Left renal cortex interstitium (tissue), 4 donors: ENCODE data around the gene GOT1. TPM values are rescaled to one million over a fixed set of nuclear protein-coding genes. Genes with fewer than 3 reads are reported as not detected.
A peak's percentile ranks its signal among the peaks of the same experiment; 100 is the strongest.

Source experiments
- DNase-seq, 4 donors: peaks; one replicate each; pipeline ENCODE4 v3.0.0-alpha.2; 2013; ENCODE audit warnings: low read depth in 4 of 4, low spot score in 2 of 4, missing footprints in 1 of 4
- polyA plus RNA-seq, 4 donors: library from polyadenylated mRNA; unstranded; fragments of 120-200 nt; gene quantifications; one replicate each; pipeline ENCODE4 v1.2.1, GENCODE V29; 2013; ENCODE audit not compliant: insufficient read length in 4 of 4

The GOT1 gene
- polyA plus RNA-seq, 4 donors, result 73.5 to 92.3 (median 84.3) TPM

DNA sequence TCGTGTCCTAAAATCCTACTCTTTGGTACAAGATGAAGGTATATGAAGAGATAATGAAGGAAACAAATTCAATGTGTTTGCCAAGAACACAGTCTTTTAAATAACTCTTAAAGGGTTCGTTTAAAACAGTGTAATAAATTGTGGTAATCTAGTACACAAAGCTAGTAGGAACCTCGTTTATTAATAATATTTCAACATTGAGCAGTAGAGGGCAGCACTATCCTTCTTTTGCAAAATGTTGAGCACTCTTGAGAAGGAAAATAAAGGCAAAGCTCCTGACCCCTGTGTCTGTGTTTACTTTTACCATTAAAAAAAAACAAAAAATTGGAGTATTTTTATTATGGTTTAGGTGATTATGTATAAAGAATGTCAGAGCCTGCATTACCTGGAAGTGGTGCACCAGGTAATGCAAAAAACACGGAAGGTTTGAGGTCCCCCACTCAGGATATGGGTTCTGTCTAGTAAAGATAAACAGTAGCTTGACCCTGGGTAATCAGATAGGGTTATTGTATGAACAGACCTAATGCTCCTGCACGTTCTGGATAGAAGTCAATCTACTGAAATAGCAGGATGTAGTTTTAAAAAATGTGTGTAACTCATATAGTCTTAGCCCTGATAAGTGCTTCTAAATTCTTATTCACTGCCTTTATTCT, 5.7 kb upstream of the GOT1 start:
- DNase-seq, result peak in 2 of 4 donors; percentile 30 to 47

DNA sequence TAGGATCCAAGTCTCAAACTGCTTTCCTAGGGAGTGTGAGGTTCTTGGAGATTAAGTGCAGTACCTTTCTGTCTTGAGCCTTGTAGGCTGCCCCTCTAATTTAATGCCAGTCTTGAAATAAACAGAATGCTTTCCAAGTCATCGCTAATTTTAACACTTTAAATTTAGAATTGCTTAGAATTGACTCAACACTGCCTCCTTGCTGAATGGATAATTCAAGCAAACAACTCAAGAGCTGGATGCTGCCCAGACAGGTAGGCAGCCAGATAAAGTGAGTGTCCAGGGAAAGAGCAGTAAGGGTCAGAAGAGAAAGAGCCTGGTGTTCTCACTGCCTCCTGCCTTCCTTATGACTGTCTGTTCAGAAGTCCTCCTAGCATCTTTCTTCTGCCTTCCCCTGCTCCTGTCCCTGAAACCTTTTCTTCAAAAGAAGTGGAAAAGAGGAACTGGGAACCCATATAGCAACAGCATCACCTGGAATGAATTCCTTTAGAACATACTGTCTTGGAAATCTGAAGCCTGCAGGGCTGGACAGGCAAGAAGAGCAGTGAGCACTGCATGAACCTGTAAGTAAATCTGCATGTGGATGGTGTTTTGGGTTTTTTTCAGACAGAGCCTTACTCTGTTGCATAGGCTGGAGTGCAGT, 3.1 kb upstream of the GOT1 start:
- no peak for DNase-seq

DNA sequence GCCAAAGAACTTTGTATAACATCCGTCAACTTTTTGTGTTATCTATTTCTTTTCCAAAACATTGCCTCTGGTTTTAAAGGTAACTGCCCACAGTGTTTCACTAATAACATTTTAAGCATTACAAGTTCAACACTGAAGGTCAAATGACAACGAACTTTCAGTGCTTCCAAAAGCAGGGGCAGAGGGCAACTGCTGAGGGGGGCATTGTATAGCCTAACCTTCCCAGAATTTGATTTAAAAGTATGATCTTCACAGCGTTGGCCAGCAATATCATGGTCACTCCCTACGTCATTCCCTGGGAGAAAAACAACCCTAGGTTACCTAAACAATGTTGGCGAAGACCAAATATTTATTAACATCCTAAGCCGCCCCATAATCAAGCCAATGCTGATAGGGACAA, 2.5 kb upstream of the GOT1 start:
- DNase-seq, result no peak

DNA sequence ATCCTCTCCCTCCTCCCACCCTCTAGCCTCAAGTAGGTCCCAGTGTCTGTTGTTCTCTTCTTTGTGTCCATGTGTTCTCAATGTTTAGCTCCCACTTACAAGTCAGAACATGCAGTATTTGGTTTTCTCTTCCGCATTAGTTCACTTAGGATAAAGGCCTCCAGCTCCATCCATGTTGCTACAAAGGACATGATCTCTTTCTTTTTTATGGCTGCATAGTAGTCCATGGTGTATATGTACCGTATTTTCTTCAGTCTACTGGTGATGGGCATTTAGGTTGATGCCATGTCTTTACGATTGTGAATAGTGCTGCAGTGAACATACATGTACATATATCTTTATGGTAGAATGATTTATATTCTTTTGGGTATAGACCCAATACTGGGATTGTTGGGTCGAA, 1.6 kb upstream of the GOT1 start:
- DNase-seq, result no peak

DNA sequence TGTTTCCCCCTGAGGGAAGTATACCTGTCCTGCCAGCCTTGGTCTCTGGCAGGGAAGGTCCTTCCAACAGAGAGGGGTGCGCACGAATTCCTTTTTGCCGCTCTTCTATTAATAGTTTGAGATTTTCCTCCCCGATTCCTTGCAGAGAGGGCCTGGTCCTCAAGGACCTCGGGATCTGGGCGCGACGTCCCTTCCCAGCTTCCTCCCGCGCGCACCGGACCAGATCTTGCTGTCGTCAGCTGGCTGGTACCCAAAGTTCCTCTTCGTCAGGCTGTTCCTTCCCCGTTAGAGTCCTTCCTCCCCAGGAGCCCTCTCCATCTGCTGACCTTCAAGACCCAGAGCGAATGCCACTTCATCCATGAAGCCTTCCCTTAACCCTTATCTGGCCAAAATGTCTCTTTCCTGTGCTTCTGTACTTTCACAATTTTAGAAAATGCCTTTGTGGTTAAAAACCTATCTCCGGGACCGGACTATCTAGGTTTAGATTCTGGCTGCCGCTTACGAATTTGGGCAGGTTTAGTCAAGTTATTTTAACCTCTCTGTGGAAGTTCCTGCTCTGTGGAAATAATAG, 851 bp upstream of the GOT1 start:
- no peak for DNase-seq

DNA sequence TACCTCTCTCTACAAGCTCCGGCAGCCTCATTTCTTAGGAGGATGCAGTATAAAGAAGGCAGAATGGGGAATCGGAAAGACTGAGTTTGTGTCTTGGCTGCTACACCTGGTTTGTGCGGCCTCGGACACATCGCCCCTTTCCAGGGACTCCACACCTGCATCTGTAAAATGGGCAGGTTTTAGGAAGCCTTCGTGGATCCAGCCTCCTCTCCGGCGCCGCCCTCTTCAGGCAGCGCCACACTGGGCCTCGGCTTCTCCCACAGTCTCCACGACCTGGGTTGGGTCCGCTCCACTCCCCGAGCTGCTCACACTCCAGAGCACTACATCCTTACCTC, 341 bp downstream of the GOT1 start:
- no peak for DNase-seq

DNA sequence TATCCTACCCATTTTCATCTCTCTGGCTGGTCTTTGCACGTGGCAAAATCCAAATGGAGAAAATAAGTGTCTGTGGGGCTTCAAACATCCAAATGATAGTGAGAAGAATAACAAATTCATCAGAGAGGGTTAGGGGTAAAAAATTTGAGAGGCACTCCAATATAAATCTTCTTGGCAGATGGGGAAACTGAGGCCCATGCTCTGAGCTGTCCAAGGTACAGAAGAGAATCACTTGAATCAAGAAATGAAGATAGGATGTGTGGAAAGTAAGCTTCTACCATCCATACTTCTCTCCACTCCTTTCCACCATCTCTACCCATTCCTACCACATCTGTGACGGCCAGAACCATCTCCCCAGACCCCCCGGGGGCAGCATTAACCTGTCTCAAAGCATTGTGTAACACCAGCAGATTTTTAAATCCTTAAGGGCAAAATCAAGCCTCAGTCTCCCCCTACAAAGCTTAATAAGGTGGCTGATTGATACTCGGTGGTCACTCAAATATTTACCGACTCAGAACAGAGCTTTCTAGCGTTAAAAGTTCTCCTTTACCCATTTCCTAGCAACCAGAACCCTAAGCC, 818 bp downstream of the GOT1 start:
- no peak for DNase-seq

DNA sequence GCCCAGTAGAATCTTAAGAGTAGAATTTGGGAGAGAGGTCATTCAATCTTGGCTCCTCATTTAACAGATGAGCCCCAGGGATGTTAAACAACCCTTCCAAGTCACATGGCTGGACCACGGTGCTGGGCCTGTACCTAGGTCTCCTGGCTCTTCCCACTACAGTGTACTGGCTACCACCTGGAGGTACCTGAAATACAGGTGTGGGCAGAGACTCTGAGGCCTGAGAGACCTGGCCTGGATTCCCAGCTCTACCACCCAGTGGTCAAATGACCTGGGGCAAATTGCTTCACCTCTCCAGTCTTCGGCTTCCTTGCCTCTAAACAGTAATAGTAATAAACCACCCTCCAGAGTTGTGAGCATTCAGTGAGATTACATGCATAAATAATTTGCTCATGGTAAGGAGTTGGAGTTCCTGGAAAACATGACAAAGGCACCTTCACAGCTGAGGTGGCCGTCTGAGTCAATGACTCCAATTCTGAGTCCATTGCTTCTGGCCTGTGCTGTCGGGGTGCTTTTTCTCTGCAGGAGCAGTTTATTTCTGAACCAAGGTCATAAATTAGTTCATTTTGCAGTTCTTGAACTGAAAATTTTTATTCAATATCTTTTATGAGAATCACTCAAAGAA, 2.7 kb downstream of the GOT1 start:
- DNase-seq, result no peak

DNA sequence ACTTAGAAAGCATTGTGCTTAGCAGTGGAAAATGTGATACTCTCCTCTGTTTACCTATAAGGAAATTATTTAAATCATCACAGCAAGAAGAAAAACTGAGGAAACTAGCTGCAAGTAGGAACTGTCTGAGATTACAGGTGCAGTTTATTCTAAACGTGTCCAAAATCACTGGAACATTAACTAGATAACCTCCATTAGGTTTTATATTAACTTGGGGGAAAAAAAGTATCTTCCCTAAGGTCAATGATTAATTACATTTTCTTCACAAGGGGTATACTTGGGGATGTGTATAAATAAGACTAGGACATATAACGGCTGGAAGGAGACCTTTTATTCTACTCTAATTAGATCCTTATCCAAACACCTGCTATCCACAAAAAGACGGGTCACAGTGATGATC, 3.7 kb downstream of the GOT1 start:
- no peak for DNase-seq

DNA sequence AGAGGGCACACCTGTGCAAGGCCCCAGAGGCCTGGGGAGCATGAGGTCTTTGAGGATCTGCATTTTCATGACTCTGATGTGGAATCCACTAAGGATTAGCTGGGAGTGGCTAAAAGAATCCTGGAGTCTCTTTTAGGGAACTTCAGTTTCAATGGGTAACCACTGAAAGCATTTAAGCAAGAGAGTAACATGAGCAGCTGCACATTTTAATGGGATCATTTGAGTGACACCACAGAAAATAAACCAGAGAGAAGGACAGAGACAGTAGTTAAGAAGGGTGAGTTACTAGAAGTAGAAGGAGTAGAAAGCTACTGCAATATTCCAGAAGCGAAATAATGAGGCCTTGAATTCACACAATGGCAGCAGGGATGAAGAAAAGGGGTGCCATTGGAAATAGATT, 5.2 kb downstream of the GOT1 start:
- DNase-seq, result no peak

DNA sequence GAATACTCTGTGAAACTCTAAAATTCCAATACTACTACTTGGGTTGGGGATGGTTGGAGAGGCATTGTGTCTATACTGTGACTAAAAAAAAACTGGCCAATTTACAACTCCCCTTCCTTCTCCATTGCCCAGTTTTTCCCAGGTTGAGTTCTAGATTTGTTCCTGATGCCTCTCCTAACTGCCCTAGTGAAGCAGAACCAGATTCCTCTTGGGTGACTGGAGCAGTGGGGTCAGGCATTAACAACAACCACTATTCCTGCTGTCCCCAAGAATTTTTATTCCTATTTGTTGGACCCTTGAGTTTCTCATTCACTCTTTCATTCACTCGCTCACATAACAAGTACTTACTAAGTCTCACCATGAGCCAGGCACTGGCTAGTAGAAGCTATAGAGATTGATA, 5.8 kb downstream of the GOT1 start:
- no peak for DNase-seq

DNA sequence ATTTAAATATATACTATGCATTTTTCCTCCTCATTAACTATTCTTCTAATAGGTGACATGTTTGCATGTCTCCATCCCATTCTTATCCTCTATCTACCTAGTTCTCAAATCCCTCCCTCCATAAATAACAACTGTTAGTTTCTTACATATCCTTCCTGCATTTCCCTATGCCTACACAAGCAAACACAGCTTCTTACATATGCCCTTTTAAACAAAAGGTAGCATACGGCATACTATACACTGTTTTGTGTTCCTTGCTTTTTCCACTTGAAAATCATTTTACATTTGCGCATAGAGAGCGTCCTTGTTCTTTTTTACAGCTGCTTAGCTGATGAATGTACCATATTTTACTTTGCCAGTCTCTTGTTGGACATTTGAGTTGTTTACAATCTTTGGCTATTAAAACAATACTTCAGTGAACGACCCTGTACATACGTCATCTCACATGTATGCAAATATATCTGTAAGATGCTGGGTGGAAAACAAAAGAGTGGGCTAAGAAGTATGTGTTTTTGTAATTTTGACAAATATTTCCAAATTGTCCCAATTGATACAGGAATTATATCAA, 7.8 kb downstream of the GOT1 start:
- no peak for DNase-seq

DNA sequence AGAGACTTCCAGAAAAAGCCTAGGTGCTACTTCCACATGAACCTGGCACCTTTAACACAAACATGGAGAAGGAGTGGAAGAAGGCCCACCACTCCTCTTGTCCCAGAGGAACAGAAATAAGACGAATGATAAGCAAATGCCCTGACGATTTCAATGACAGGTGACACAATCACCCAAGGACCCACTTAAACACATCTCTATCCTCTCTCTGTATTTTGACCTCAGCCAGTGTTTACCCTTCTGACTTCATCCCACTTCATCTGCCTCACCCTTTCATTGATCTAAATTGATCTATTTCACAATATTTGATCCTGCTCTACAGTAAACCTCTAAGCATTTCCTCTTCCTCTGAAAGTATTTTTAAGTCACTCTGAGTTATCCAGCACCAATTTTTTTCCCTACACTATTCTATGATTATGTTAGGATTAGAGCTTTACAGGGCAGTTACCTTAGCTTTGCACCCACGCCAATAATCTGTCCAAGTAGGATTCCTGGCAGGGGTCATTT, 9.1 kb downstream of the GOT1 start:
- no peak for DNase-seq

DNA sequence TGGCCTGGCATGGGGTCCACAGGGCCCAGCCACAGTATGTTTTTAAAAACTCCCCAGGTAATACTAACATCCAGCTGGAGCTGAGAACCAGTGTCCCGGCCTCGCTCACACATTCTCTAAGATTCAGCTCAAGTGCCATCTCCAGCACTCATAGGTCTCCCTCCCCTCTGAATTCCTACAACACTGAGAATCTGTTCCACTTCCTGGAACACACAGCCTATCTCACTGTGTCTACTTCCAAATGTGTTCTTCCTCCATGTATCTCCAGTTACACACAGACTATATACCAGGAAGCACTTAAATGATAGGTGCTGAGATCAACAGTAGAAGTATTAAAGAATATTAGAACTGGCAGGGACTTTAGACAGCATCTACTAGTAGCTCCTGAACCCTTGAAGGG, 10.7 kb downstream of the GOT1 start:
- no peak for DNase-seq

DNA sequence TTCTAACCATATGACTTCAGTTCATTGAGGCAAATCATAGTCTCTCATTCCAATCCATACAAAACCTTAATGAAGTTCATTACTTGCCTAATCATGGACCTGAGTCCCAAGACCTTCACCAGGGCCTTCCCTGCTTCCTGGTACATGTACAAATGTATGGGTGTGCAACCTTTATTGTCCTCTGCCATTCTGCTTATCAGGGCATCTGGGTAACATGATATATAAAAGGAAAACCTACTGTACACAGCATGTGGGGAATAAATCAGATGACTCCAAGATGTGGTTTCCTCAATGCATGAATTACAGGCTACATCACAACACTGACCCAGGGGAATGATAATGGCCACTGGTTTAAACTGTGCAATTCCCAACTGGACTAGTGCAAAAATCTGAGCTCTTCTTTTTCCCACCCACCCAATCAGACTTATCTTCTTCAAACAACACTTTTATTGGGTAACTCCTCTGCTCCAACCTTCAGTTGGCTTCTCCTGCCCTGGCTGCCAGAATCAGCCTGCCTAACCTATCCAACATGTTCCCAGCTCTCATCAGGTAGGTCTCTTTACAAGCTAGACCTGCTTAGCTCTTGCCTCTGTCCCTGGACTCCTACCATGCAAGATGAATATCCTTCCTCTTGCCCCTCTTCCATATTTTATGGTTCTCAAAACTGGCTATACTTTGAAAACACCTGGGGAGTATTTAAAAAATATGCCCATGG, 11.4 kb downstream of the GOT1 start:
- DNase-seq, result no peak

DNA sequence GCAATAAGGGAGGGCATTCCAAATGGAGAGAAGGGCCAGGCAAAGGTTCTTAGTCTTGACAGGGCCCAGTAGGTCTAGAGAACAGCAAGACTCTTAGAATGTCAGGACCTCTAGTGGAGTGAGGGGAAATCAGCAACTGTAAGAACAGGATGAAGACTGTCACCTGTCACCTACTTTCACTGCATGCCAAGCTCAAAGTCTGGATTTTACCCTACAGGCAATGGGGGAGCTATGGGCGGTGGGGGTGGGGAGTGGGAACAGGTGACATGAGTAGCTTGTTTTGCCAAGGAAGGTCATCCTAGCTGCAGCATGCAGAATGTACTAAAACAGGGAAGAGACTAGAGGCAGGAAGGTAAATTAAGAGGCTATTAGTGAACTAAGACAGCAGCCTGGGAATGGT, 18.3 kb downstream of the GOT1 start:
- DNase-seq, result no peak

DNA sequence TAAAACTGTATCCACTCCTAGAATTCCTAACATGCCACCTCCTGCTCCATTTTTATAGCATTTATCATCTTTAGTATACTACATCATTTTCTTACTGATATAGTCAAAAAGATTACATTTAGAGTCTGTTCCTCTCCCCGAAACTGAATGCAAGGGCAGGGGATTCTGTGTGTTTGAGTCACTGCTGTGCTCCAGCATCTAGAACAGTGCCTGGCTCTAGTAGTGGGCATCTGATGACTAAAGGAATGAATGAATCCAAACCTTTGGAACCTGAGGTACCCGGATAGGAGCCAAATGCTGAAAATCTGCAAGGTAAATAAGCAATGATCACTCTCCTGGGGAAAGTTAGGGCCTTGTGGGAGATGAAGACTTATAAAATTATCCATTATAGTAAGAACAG, 18.9 kb downstream of the GOT1 start:
- DNase-seq, result no peak

DNA sequence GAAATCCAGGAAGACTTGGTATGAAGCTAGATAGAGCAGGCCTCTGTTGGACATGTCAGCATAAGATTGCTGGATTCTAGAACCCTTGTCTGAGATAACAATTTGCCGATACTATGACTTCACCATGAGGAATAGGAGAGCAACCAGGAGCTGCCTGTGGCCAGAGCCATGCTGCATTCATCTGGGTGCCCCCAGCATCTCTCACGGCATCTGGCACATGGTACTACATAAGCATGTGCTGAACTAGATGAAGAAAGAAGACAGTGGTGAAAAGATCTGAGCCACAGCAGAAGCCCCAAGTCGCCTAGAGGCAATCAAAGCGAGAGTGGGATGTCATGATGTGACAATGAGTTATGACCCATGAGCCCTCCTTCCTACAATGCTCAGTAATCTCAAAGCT, 19.5 kb downstream of the GOT1 start:
- DNase-seq, result no peak

DNA sequence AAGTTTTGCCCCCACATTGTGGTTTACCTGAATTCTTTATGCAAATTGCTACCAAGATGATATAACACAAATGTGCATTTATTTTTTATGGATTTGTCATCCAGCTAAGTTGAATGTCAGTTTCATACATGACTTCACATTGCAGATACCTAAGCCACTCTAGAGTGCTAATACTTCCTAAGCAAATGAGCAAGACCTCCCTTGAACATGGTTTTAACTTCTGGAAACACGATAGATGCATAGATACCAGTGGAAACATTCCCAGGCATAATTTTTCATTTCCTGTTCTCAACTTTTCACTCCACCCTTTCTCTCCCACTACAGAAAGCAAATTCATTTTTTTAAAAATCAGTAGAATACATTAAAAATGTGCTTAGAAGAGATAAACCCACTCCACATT, 20.3 kb downstream of the GOT1 start:
- DNase-seq, result no peak

DNA sequence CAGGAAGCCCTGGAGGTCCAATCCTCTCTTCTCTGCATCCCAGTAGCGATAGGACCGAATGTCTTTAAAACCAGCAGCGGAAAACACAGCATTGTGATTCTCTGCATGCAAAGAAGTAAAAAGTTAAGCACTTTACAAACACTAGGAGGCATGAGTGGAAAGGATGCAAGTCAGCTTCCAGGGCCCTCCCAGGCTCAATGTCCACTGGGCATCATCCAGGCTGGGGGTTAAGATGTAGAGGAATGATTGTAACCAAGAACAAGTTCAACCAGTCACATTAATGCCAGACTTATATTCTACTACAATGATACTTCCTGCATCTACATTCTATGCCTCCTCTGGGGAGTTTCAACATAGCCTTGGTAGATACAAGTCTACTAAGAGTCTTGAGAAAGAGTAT, 24.3 kb downstream of the GOT1 start:
- DNase-seq, result no peak

DNA sequence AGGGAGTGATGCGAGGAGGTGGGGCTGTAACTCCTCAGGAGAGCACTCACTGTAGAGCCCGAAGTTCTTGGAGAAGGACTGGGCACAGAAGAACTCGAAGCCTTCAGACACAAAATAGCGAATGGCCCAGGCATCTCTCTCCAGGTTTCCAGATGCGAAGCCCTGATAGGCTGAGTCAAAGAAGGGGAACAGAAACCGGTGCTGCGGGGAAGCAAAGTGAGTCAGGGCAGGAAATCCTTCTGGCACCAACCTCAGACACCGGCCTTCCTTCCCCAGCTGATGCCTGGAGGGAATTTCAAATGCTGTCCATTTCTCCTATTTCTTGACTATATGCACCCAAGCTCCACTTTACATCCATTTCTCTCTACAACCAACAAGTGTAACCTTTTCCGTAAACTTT, 26.8 kb downstream of the GOT1 start:
- no peak for DNase-seq
